Neural cell (in vitro differentiated cells): ENCODE results near the gene MGAT2. TPM values are rescaled to one million over a fixed set of nuclear protein-coding genes. Genes with fewer than 3 reads are reported as not detected.

Experiments used
- H2AFZ ChIP-seq: fragments of 200-600, 300-800 bp; sonication (generic), shearing (Covaris generic); 2 replicates; pipeline ENCODE4 v1.6.0; 2014; ENCODE audit warnings: low read depth, mild to moderate bottlenecking, antibody characterized with exemption, low read length, moderate library complexity
- H3F3A ChIP-seq: fragments of 200-600 bp; shearing (Covaris generic); 2 replicates; pipeline ENCODE4 v1.6.1; 2016; ENCODE audit warnings: mild to moderate bottlenecking, moderate library complexity, mixed read lengths, antibody characterized with exemption, low read length; ENCODE audit not compliant: insufficient read depth, poor library complexity, severe bottlenecking
- H3K27ac ChIP-seq: fragments of 200-600, 300-800 bp; sonication (generic), shearing (Covaris generic); 2 replicates; pipeline ENCODE4 v1.5.1; 2014; ENCODE audit warnings: mild to moderate bottlenecking, low read length, moderate library complexity
- H3K27me3 ChIP-seq: fragments of 300-800, 200-600 bp; sonication (generic), shearing (Covaris generic); 2 replicates; pipeline ENCODE4 v1.6.0; 2014; ENCODE audit warnings: mild to moderate bottlenecking, low read depth, low read length, moderate library complexity; ENCODE audit not compliant: insufficient read depth
- H3K36me3 ChIP-seq: fragments of 300-800, 200-600 bp; sonication (generic), shearing (Covaris generic); 2 replicates; pipeline ENCODE4 v1.5.1; 2014; ENCODE audit warnings: mild to moderate bottlenecking, antibody characterized with exemption, low read length, moderate library complexity; ENCODE audit not compliant: insufficient read depth
- H3K4me2 ChIP-seq: fragments of 300-800, 200-600 bp; sonication (generic), shearing (Covaris generic); 2 replicates; pipeline ENCODE4 v1.6.0; 2014; ENCODE audit warnings: mild to moderate bottlenecking, low read length
- H3K4me3 ChIP-seq: fragments of 300-800, 200-600 bp; sonication (generic), shearing (Covaris generic); 2 replicates; pipeline ENCODE4 v1.5.1; 2014; ENCODE audit warnings: mild to moderate bottlenecking, low read length, moderate library complexity
- H3K79me2 ChIP-seq: fragments of 200-600 bp; shearing (Covaris generic); replicated peaks from 2 replicates; pipeline ENCODE4 v1.6.0; 2014; ENCODE audit warnings: mild to moderate bottlenecking, low read length, moderate library complexity; ENCODE audit not compliant: insufficient read depth
- H3K9ac ChIP-seq: fragments of 300-800, 200-600 bp; sonication (generic), shearing (Covaris generic); 2 replicates; pipeline ENCODE4 v1.6.1; 2016; ENCODE audit warnings: mild to moderate bottlenecking, low read length, mixed read lengths
- H3K9me2 ChIP-seq: fragments of 200-600 bp; shearing (Covaris generic); 2 replicates; pipeline ENCODE4 v1.6.1; 2016; ENCODE audit warnings: mild to moderate bottlenecking, low read length, mixed read lengths; ENCODE audit not compliant: insufficient read depth
- H3K9me3 ChIP-seq: fragments of 200-600, 300-800 bp; sonication (generic), shearing (Covaris generic); 2 replicates; pipeline ENCODE4 v1.6.1; 2016; ENCODE audit warnings: mild to moderate bottlenecking, mixed run types, low read length, moderate library complexity, mixed read lengths
- H4K20me1 ChIP-seq: fragments of 200-600 bp; shearing (Covaris generic); 2 replicates; pipeline ENCODE4 v1.6.1; 2016; ENCODE audit warnings: mild to moderate bottlenecking, mixed run types; ENCODE audit not compliant: insufficient read depth
- CTCF ChIP-seq: fragments of 450-650 bp; IDR thresholded peaks from 2 replicates; pipeline ENCODE4 v1.5.1; 2014; ENCODE audit warnings: antibody characterized with exemption, mild to moderate bottlenecking, moderate library complexity; ENCODE audit not compliant: poor library complexity, severe bottlenecking
- EP300 ChIP-seq: fragments of 450-650 bp; conservative IDR thresholded peaks from 2 replicates; pipeline ENCODE4 v1.6.1; 2014; ENCODE audit warnings: antibody characterized with exemption, mild to moderate bottlenecking, moderate library complexity; ENCODE audit not compliant: poor library complexity, severe bottlenecking
- EZH2 ChIP-seq: fragments of 200-600, 300-800 bp; shearing (Covaris generic), sonication (generic); IDR thresholded peaks from 2 replicates; pipeline ENCODE4 v1.6.1; 2014; ENCODE audit warnings: antibody characterized with exemption, low read length, borderline replicate concordance, mild to moderate bottlenecking; ENCODE audit not compliant: insufficient read depth, poor library complexity, severe bottlenecking
- MXI1 ChIP-seq: fragments of 450-650 bp; conservative IDR thresholded peaks from 2 replicates; pipeline ENCODE4 v1.6.1; 2014; ENCODE audit warnings: antibody characterized with exemption, mild to moderate bottlenecking; ENCODE audit not compliant: poor library complexity, severe bottlenecking
- POLR2AphosphoS5 ChIP-seq: IDR thresholded peaks from 2 replicates; pipeline ENCODE4 v1.6.1; 2012
- RAD21 ChIP-seq: fragments of 450-650 bp; conservative IDR thresholded peaks from 2 replicates; pipeline ENCODE4 v1.6.1; 2014; ENCODE audit warnings: antibody characterized with exemption, mild to moderate bottlenecking, moderate library complexity
- REST ChIP-seq: IDR thresholded peaks from 2 replicates; pipeline ENCODE4 v1.6.1; 2012; ENCODE audit warnings: borderline replicate concordance
- SMC3 ChIP-seq: fragments of 450-650 bp; conservative IDR thresholded peaks from 2 replicates; pipeline ENCODE4 v1.6.1; 2014; ENCODE audit warnings: antibody characterized with exemption, mild to moderate bottlenecking, moderate library complexity; ENCODE audit not compliant: poor library complexity
- TAF1 ChIP-seq: IDR thresholded peaks from 2 replicates; pipeline ENCODE4 v1.6.1; 2012; ENCODE audit warnings: low read depth
- polyA plus RNA-seq: library from polyadenylated mRNA; depleted of rRNA; stranded (reverse); fragments of >200 nt; gene quantifications from 2 replicates; pipeline ENCODE4 v1.2.3, GENCODE V29; 2014

The MGAT2 gene
- polyA plus RNA-seq, 1 donor from 2014 or later, result 24.7 TPM

- peaks cover 26% of the 10 kb centered on the region for H3K79me2 ChIP-seq
- no peaks in the 10 kb centered on the region for H3K9me3 ChIP-seq
- no peak overlapping the region for H2AFZ ChIP-seq
- H3K9me2 ChIP-seq, result no peaks in the 10 kb centered on the region
- H3F3A ChIP-seq, result no peaks in the 10 kb centered on the region
- no peak overlapping the region for H3K27ac ChIP-seq
- no peak overlapping the region for H3K4me3 ChIP-seq
- no peak overlapping the region for H3K9ac ChIP-seq
- H3K4me2 ChIP-seq, result no peak overlapping the region
- H3K36me3 ChIP-seq, result no peaks in the 10 kb centered on the region
- H4K20me1 ChIP-seq, result no peaks in the 10 kb centered on the region
- H3K27me3 ChIP-seq, result no peaks in the 10 kb centered on the region
- TF ChIP-seq POLR2AphosphoS5 (no peak), REST (no peak), TAF1 (no peak), MXI1 (no peak), CTCF (no peak), EZH2 (no peak), EP300 (no peak), RAD21 (no peak), SMC3 (no peak)
These were observed 16.3 kb downstream of the MGAT2 start for GRCh38 chr14:49636866-49637265.

- H3K79me2 ChIP-seq, result peaks cover 21% of the 10 kb centered on the region
- no peaks in the 10 kb centered on the region for H4K20me1 ChIP-seq
- no peak for TF ChIP-seq REST
- no peak for TF ChIP-seq SMC3
- no peak for TF ChIP-seq CTCF
- TF ChIP-seq EP300, result no peak
- TF ChIP-seq RAD21, result no peak
- TF ChIP-seq POLR2AphosphoS5, result no peak
- no peak for TF ChIP-seq TAF1
- no peak for TF ChIP-seq MXI1
- no peak for TF ChIP-seq EZH2
- H3K27me3 ChIP-seq, result no peaks in the 10 kb centered on the region
- H3K9me3 ChIP-seq, result no peaks in the 10 kb centered on the region
- no peak overlapping the region for H3K9ac ChIP-seq
- no peak overlapping the region for H3K27ac ChIP-seq
- H2AFZ ChIP-seq, result no peak overlapping the region
- H3K4me3 ChIP-seq, result no peak overlapping the region
- H3K9me2 ChIP-seq, result no peaks in the 10 kb centered on the region
- no peaks in the 10 kb centered on the region for H3F3A ChIP-seq
- no peak overlapping the region for H3K4me2 ChIP-seq
- no peaks in the 10 kb centered on the region for H3K36me3 ChIP-seq
These were observed 17.0 kb downstream of the MGAT2 start for GRCh38 chr14:49637534-49638078.
